Measurements from ENCODE around the gene ZNF787. TPM values are rescaled to one million over a fixed set of nuclear protein-coding genes. Genes with fewer than 3 reads are reported as not detected.

ZNF787 gene
- total RNA-seq, 1 experiment from 2014 or later: 132 TPM

GRCh38 chr19:56119582-56119978 is 1.5 kb downstream of the ZNF787 start:
- Histone ChIP-seq H3K4me1 (ENCODE audit: control insufficient read depth, insufficient read depth, low read length) (peaks cover 52% of the 10 kb centered on the region), H3K4me3 (ENCODE audit: low read depth in 2 of 2, low read length in 2 of 2) (peak overlapping the region; percentile 75 to 91), H3K9me3 (ENCODE audit: control insufficient read depth, insufficient read depth, low read depth, low read length) (no peaks in the 10 kb centered on the region), H3K27ac (ENCODE audit: low read length) (peak overlapping the region; percentile 88), H3K27me3 (ENCODE audit: control insufficient read depth, insufficient read depth, low read length) (no peaks in the 10 kb centered on the region), H3K36me3 (ENCODE audit: control insufficient read depth, insufficient read depth, low read length) (no peaks in the 10 kb centered on the region)
- in situ Hi-C loops (cut with HindIII; ENCODE audit: low pct_unique_long_range_greater_than_20kb, low sequenced_read_pairs): no loop called here
- no TSS peak for BruUV-seq (replicated peaks)
- ATAC-seq (no peak), DNase-seq (ENCODE audit: low read depth, low spot score) (no peak)
- ChIA-PET CTCF (interaction anchor here (1.4 kb wide), 1 partner anchor 15 kb away, joined by 5 read pairs; no protein-coding TSS in a partner anchor), POLR2A (interaction anchor here (0.6 kb wide), 2 partner anchors 12 to 20 kb away, joined by 6 to 7 read pairs; no protein-coding TSS in a partner anchor)
- intact Hi-C loops (cut with micrococcal nuclease; ENCODE audit: unreplicated experiment): no loop called here
- TF ChIP-seq TCF7L2 (IDR thresholded peaks at IDR 0.05; ENCODE audit: low read depth, low read length): no peak
- TF ChIP-seq SIN3A (IDR thresholded peaks at IDR 0.05; ENCODE audit: borderline replicate concordance, insufficient read depth, low read depth, low read length): no peak
- TF ChIP-seq REST (IDR thresholded peaks at IDR 0.05; ENCODE audit: insufficient read depth in 1 of 2, low read depth in 2 of 2, low read length in 1 of 2): no peak
- no peak for TF ChIP-seq POLR2AphosphoS5 (IDR thresholded peaks at IDR 0.05; ENCODE audit: low read depth, low read length)
- no peak for TF ChIP-seq CTCF (IDR thresholded peaks at IDR 0.05)

GRCh38 chr19:56118666-56119581 is 2.2 kb downstream of the ZNF787 start:
- H3K4me3 ChIP-seq (ENCODE audit: low read depth in 2 of 2, low read length in 2 of 2): peak overlapping the region; percentile 75 to 91
- H3K27me3 ChIP-seq (ENCODE audit: control insufficient read depth, insufficient read depth, low read length): no peaks in the 10 kb centered on the region
- POLR2A ChIA-PET: interaction anchor here (0.6 kb wide), 3 partner anchors 22 to 387 kb away, joined by 3 to 18 read pairs (median 10); partner anchors contain the start of gene ZNF444
- TF ChIP-seq REST (IDR thresholded peaks at IDR 0.05; ENCODE audit: insufficient read depth in 1 of 2, low read depth in 2 of 2, low read length in 1 of 2) (no peak), POLR2AphosphoS5 (IDR thresholded peaks at IDR 0.05; ENCODE audit: low read depth, low read length) (no peak; the same call in 1 of the 2 replicates), CTCF (IDR thresholded peaks at IDR 0.05) (no peak), SIN3A (IDR thresholded peaks at IDR 0.05; ENCODE audit: borderline replicate concordance, insufficient read depth, low read depth, low read length) (no peak), TCF7L2 (IDR thresholded peaks at IDR 0.05; ENCODE audit: low read depth, low read length) (no peak)
- DNase-seq (ENCODE audit: low read depth, low spot score) (no peak), ATAC-seq (no peak)
- BruUV-seq (replicated peaks): TSS peak; percentile 62
- no peaks in the 10 kb centered on the region for H3K36me3 ChIP-seq (ENCODE audit: control insufficient read depth, insufficient read depth, low read length)
- peak overlapping the region; percentile 88 for H3K27ac ChIP-seq (ENCODE audit: low read length)
- in situ Hi-C loops (cut with HindIII; ENCODE audit: low pct_unique_long_range_greater_than_20kb, low sequenced_read_pairs) (no loop called here), intact Hi-C loops (cut with micrococcal nuclease; ENCODE audit: unreplicated experiment) (no loop called here)
- H3K9me3 ChIP-seq (ENCODE audit: control insufficient read depth, insufficient read depth, low read depth, low read length): no peaks in the 10 kb centered on the region
- H3K4me1 ChIP-seq (ENCODE audit: control insufficient read depth, insufficient read depth, low read length): peaks cover 58% of the 10 kb centered on the region
- CTCF ChIA-PET: interaction anchor here (1.4 kb wide), 1 partner anchor 14 kb away, joined by 5 read pairs; no protein-coding TSS in a partner anchor

Measured in Panc1 (cell line).